HCT116 (cell line): ENCODE measurements around the gene ATP2A3. TPM values are rescaled to one million over a fixed set of nuclear protein-coding genes. Genes with fewer than 3 reads are reported as not detected.

Experiments used
- ATAC-seq: fragments of 200-7000 bp; cut with Tn5 transposase; 2 replicates; pipeline ENCODE4 v1.9.1; 2020; ENCODE audit warnings: mild to moderate bottlenecking, moderate library complexity
- BruUV-seq: library from RNA; stranded (reverse); fragments of 400-500 nt; replicated peaks from 2 replicates; lab custom pipeline; 2021; lab: Mats Ljungman, UMichigan
- CTCF ChIA-PET: fragments of 300-600 bp; sonication (Branson Sonifier 250); formaldehyde crosslinking; loops from one replicate; lab custom pipeline; 2021; ENCODE audit warnings: antibody characterized with exemption; lab: Charles Lee
- POLR2A ChIA-PET: fragments of 300-600, 350-600 bp; sonication (Branson Sonifier 250); formaldehyde crosslinking; loops from one replicate; lab custom pipeline; 2021; ENCODE audit warnings: antibody characterized with exemption; lab: Charles Lee
- RAD21 ChIA-PET, 2 experiments: fragments of 300-600 bp; sonication (Branson Sonifier 250); formaldehyde crosslinking; loops; one replicate each; lab custom pipeline; 2023; ENCODE audit warnings: low total read pairs in 2 of 2; ENCODE audit not compliant: uncharacterized antibody in 2 of 2, unreplicated experiment in 2 of 2, low non-redundant PET in 1 of 2; lab: Charles Lee
- DNase-seq: peaks from one replicate; pipeline ENCODE4 v3.0.0-alpha.2; 2010; ENCODE audit warnings: low read depth, low spot score
- H2AFZ ChIP-seq: fragments of 200-600 bp; shearing (Covaris generic), sonication (generic); 2 replicates; pipeline ENCODE4 v1.6.1; 2017; ENCODE audit warnings: low read depth, mixed run types, mixed read lengths, antibody characterized with exemption, low read length; ENCODE audit not compliant: poor library complexity, severe bottlenecking
- H3K27ac ChIP-seq: 2 replicates; pipeline ENCODE4 v1.5.1; 2012; ENCODE audit warnings: low read depth, low read length
- H3K27me3 ChIP-seq: fragments of 200-600 bp; sonication (generic); 2 replicates; pipeline ENCODE4 v1.6.1; 2016; ENCODE audit warnings: mixed run types, low read length, mixed read lengths; ENCODE audit not compliant: insufficient read depth
- H3K36me3 ChIP-seq, 2 experiments: fragments of 200-500 bp in 1 of 2; fragments of 200-600 bp in 1 of 2; sonication (Bioruptor generic) in 1 of 2; sonication (generic) in 1 of 2; 2 replicates each; pipeline versions ENCODE4 v1.5.1 to v1.6.1; 2014 to 2016; ENCODE audit warnings: low read length in 2 of 2, inconsistent platforms in 1 of 2, mixed read lengths in 1 of 2, mixed run types in 1 of 2; ENCODE audit not compliant: insufficient read depth in 2 of 2, control insufficient read depth in 1 of 2
- H3K4me1 ChIP-seq, 2 experiments: fragments of 200-600 bp in 1 of 2; sonication (generic) in 1 of 2; 2 replicates each; pipeline versions ENCODE4 v1.5.1 to v1.6.1; 2012 to 2017; ENCODE audit warnings: low read length in 2 of 2, inconsistent platforms in 1 of 2, mild to moderate bottlenecking in 1 of 2, mixed read lengths in 1 of 2, mixed run types in 1 of 2, moderate library complexity in 1 of 2; ENCODE audit not compliant: insufficient read depth in 2 of 2, control insufficient read depth in 1 of 2
- H3K4me2 ChIP-seq: fragments of 200-600 bp; sonication (generic); 2 replicates; pipeline ENCODE4 v1.6.1; 2017; ENCODE audit warnings: mixed run types, low read length, mixed read lengths
- H3K4me3 ChIP-seq, 2 experiments: fragments of 200-600 bp in 1 of 2; sonication (generic) in 1 of 2; replicated peaks in 1 of 2; 2 replicates each; pipeline ENCODE4 v1.5.1; 2011 to 2016; ENCODE audit warnings: low read length in 2 of 2, control low read depth in 1 of 2, low read depth in 1 of 2, mild to moderate bottlenecking in 1 of 2, mixed read lengths in 1 of 2, mixed run types in 1 of 2
- H3K79me2 ChIP-seq: fragments of 200-600 bp; sonication (generic); 2 replicates; pipeline ENCODE4 v1.6.1; 2017; ENCODE audit warnings: mild to moderate bottlenecking, mixed run types, low read length, moderate library complexity, mixed read lengths; ENCODE audit not compliant: insufficient read depth
- H3K9ac ChIP-seq: fragments of 200-600 bp; sonication (generic); 2 replicates; pipeline ENCODE4 v1.6.1; 2016; ENCODE audit warnings: low read length, mixed read lengths
- H3K9me2 ChIP-seq: fragments of 200-600 bp; sonication (generic), shearing (Covaris generic); 2 replicates; pipeline ENCODE4 v1.6.1; 2017; ENCODE audit warnings: mixed run types, mild to moderate bottlenecking, moderate library complexity; ENCODE audit not compliant: insufficient read depth
- H3K9me3 ChIP-seq, 2 experiments: fragments of 200-500 bp in 1 of 2; fragments of 200-600 bp in 1 of 2; sonication (Bioruptor generic) in 1 of 2; sonication (generic) in 1 of 2; 2 replicates each; pipeline ENCODE4 v1.6.1; 2014 to 2017; ENCODE audit warnings: low read length in 2 of 2, mixed read lengths in 2 of 2, inconsistent platforms in 1 of 2, low read depth in 1 of 2, mild to moderate bottlenecking in 1 of 2, mixed run types in 1 of 2, moderate library complexity in 1 of 2; ENCODE audit not compliant: control insufficient read depth in 1 of 2, insufficient read depth in 1 of 2
- H4K20me1 ChIP-seq: fragments of 200-600 bp; sonication (generic), shearing (Covaris generic); 2 replicates; pipeline ENCODE4 v1.6.1; 2017; ENCODE audit warnings: mixed run types, mild to moderate bottlenecking, moderate library complexity; ENCODE audit not compliant: insufficient read depth
- CEBPB ChIP-seq: IDR thresholded peaks from 2 replicates; pipeline ENCODE4 v1.6.1; 2012; ENCODE audit warnings: low read depth
- ELF1 ChIP-seq: IDR thresholded peaks from 2 replicates; pipeline ENCODE4 v1.6.1; 2012; ENCODE audit warnings: low read depth, borderline replicate concordance
- EZH2phosphoT487 ChIP-seq: fragments of 200-600 bp; IDR thresholded peaks from 2 replicates; pipeline ENCODE4 v1.6.1; 2018; ENCODE audit warnings: antibody characterized with exemption, borderline replicate concordance
- FOSL1 ChIP-seq: IDR thresholded peaks from 2 replicates; pipeline ENCODE4 v1.6.1; 2012; ENCODE audit warnings: low read depth
- JUND ChIP-seq: IDR thresholded peaks from 2 replicates; pipeline ENCODE4 v1.6.1; 2012
- SIN3A ChIP-seq: IDR thresholded peaks from 2 replicates; pipeline ENCODE4 v1.6.1; 2012; ENCODE audit warnings: low read depth
- SP1 ChIP-seq: IDR thresholded peaks from 2 replicates; pipeline ENCODE4 v1.6.1; 2012; ENCODE audit warnings: low read depth
- TCF7L2 ChIP-seq: IDR thresholded peaks from 2 replicates; pipeline ENCODE4 v1.7.0; 2011; ENCODE audit warnings: borderline replicate concordance, inconsistent platforms; ENCODE audit not compliant: insufficient read depth, insufficient read length; ENCODE audit errors: extremely low read depth
- YY1 ChIP-seq: IDR thresholded peaks from 2 replicates; pipeline ENCODE4 v1.6.1; 2011; ENCODE audit warnings: low read length, low read depth, moderate library complexity, mild to moderate bottlenecking; ENCODE audit not compliant: insufficient replicate concordance; ENCODE audit errors: extremely low read depth
- ZFX ChIP-seq: fragments of 450-650 bp; IDR thresholded peaks from 2 replicates; pipeline ENCODE4 v1.6.1; 2017
- ZNF274 ChIP-seq: fragments of 200-500 bp; sonication (Bioruptor generic); IDR thresholded peaks from 2 replicates; pipeline ENCODE4 v1.6.1; 2014; ENCODE audit warnings: mild to moderate bottlenecking, low read depth, low read length, inconsistent platforms
- intact Hi-C: fragments of 100-400 bp; cut with micrococcal nuclease; formaldehyde crosslinking; loops from 2 replicates; pipeline ENCODE4 v1.10.0; 2022
- total RNA-seq: library from RNA; stranded (reverse); gene quantifications from one replicate; pipeline ENCODE4 v1.2.1, GENCODE V29; 2021; ENCODE audit not compliant: unreplicated experiment
- TF ChIP-seq, protein P1 (sequence below): IDR thresholded peaks from 2 replicates; pipeline ENCODE4 v1.6.1; 2011; ENCODE audit warnings: mild to moderate bottlenecking, low read length, moderate library complexity; ENCODE audit not compliant: insufficient replicate concordance; ENCODE audit errors: extremely low read depth
- TF ChIP-seq, protein P2 (sequence below), 3 experiments: fragments of 200-600 bp in 1 of 3; sonication (generic) in 1 of 3; IDR thresholded peaks in 2 of 3; conservative IDR thresholded peaks in 1 of 3; 2 replicates each; pipeline ENCODE4 v1.5.1; 2012 to 2017; ENCODE audit warnings: low read depth in 2 of 3, low read length in 2 of 3, antibody characterized with exemption in 1 of 3, borderline replicate concordance in 1 of 3, control low read depth in 1 of 3, mild to moderate bottlenecking in 1 of 3, mixed read lengths in 1 of 3, mixed run types in 1 of 3, moderate library complexity in 1 of 3; ENCODE audit not compliant: insufficient read depth in 1 of 3
- TF ChIP-seq, protein P3 (sequence below): IDR thresholded peaks from 2 replicates; pipeline ENCODE4 v1.6.1; 2012
- TF ChIP-seq, protein P4 (sequence below): IDR thresholded peaks from 2 replicates; pipeline ENCODE4 v1.6.1; 2012

Gene ATP2A3
- total RNA-seq, 1 experiment from 2014 or later: 23.1 TPM

DNA sequence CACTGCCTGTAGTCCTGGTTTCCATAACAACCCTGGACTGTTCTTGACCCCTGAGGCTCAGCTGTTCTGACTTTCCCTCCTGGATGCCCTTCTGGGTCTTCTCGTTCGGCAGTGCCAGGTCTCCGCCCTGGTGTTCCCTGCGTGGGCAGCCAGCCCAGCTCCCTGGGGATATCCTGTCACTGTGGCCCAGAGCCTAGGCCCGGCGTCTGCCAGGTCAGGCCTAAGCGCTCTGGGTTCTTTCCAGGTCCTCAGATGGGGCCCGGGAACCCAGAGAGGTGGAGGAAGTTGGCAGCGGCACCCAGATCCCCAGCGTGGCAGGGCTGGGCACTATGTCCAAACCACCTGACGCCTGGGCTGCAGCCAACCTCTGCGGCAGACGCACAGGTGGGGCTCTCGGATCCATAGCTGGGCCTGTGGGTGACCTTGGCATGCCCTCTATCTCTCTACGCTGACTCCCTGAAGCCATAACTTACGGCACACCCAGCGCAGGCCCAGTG is 12.5 kb upstream of the ATP2A3 start:
- 0 out of 4 replicates have a peak, but pooled peaks cover 0 to 3% of the 10 kb centered on the region in 2 experiments for H3K9me3 ChIP-seq
- CTCF ChIA-PET: no interaction called here
- H2AFZ ChIP-seq: no peak overlapping the region
- no peaks in the 10 kb centered on the region for H3K36me3 ChIP-seq
- no peaks in the 10 kb centered on the region for H4K20me1 ChIP-seq
- ATAC-seq (no peak), DNase-seq (no peak)
- H3K79me2 ChIP-seq: no peaks in the 10 kb centered on the region
- intact Hi-C loops: no loop called here
- no peaks in the 10 kb centered on the region for H3K9me2 ChIP-seq
- RAD21 ChIA-PET: no interaction called here
- no TSS peak for BruUV-seq
- H3K4me2 ChIP-seq: no peak overlapping the region
- POLR2A ChIA-PET: no interaction called here
- no peak overlapping the region for H3K27ac ChIP-seq
- H3K4me1 ChIP-seq: 0 out of 4 replicates have a peak, but pooled peaks cover 0 to 6% of the 10 kb centered on the region in 2 experiments
- TF ChIP-seq, protein P1, sequence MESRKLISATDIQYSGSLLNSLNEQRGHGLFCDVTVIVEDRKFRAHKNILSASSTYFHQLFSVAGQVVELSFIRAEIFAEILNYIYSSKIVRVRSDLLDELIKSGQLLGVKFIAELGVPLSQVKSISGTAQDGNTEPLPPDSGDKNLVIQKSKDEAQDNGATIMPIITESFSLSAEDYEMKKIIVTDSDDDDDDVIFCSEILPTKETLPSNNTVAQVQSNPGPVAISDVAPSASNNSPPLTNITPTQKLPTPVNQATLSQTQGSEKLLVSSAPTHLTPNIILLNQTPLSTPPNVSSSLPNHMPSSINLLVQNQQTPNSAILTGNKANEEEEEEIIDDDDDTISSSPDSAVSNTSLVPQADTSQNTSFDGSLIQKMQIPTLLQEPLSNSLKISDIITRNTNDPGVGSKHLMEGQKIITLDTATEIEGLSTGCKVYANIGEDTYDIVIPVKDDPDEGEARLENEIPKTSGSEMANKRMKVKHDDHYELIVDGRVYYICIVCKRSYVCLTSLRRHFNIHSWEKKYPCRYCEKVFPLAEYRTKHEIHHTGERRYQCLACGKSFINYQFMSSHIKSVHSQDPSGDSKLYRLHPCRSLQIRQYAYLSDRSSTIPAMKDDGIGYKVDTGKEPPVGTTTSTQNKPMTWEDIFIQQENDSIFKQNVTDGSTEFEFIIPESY: no peak
- no peak for TF ChIP-seq TCF7L2
- TF ChIP-seq, protein P2, sequence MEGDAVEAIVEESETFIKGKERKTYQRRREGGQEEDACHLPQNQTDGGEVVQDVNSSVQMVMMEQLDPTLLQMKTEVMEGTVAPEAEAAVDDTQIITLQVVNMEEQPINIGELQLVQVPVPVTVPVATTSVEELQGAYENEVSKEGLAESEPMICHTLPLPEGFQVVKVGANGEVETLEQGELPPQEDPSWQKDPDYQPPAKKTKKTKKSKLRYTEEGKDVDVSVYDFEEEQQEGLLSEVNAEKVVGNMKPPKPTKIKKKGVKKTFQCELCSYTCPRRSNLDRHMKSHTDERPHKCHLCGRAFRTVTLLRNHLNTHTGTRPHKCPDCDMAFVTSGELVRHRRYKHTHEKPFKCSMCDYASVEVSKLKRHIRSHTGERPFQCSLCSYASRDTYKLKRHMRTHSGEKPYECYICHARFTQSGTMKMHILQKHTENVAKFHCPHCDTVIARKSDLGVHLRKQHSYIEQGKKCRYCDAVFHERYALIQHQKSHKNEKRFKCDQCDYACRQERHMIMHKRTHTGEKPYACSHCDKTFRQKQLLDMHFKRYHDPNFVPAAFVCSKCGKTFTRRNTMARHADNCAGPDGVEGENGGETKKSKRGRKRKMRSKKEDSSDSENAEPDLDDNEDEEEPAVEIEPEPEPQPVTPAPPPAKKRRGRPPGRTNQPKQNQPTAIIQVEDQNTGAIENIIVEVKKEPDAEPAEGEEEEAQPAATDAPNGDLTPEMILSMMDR (IDR thresholded peaks at IDR 0.05 in 2 of 3, conservative IDR thresholded peaks at IDR 0.05 in 1 of 3; ENCODE audit: borderline replicate concordance in 1 of 3, insufficient read depth in 1 of 3, low read depth in 2 of 3, low read length in 2 of 3): no peak
- TF ChIP-seq FOSL1: no peak
- TF ChIP-seq JUND: no peak
- TF ChIP-seq ZFX: no peak
- no peak for TF ChIP-seq CEBPB
- TF ChIP-seq, protein P3, sequence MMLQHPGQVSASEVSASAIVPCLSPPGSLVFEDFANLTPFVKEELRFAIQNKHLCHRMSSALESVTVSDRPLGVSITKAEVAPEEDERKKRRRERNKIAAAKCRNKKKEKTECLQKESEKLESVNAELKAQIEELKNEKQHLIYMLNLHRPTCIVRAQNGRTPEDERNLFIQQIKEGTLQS: no peak
- TF ChIP-seq, protein P4, sequence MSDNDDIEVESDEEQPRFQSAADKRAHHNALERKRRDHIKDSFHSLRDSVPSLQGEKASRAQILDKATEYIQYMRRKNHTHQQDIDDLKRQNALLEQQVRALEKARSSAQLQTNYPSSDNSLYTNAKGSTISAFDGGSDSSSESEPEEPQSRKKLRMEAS: no peak
- TF ChIP-seq ZNF274: no peak
- TF ChIP-seq EZH2phosphoT487: no peak
- TF ChIP-seq SP1: no peak
- no peak for TF ChIP-seq ELF1
- TF ChIP-seq YY1: no peak
- no peak for TF ChIP-seq SIN3A
- no peak overlapping the region for H3K9ac ChIP-seq
- H3K27me3 ChIP-seq: no peaks in the 10 kb centered on the region
- no peak overlapping the region for H3K4me3 ChIP-seq
